ENCODE measurements around the gene RGL1.

The RGL1 gene

DNA sequence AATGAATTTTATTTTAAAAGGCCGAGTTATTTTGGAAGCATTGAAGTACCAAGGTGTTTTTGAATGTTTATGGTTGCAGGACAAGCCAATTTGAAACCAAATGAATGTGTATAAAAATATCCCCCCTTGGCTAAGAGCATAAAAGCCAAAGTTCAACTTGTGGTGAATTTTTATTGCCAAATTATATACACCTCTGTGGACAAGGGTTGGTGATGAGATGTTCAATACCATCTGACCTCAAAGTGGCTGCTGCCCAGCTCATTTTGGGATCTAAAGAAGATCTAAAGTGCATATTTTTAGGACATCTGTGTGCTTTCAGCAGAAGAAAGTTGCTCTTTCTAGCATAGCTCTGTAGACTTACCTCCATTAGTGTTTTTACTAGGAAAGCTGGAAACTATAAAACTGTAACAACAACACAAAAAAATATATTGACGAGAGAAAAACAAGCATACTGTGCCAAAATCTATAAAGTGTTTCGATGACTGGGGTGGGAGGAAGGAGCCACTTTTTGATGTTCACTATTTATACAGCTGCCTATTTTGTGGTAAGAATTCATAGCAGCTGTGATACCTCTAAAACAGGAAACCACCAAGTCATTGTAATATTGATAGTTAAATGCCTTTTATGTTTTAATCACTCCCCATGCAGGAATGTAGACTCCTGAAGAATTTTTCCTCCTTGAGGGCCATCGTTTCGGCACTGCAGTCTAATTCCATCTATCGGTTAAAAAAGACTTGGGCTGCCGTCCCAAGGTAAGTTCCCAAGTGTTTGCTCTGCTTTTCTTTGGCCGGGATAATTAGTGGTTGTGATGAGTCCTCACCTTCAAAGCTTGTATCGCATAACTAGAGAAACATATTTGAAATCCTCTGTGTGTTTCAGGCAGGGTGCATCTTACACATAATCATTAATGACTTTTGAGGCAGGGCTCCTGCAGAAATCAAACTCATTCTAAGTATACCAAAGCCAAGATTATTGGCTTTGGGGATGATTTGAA lies 83.2 kb downstream of the RGL1 start:
- no peak for DNase-seq (ENCODE audit: low read depth in 2 of 2)

DNA sequence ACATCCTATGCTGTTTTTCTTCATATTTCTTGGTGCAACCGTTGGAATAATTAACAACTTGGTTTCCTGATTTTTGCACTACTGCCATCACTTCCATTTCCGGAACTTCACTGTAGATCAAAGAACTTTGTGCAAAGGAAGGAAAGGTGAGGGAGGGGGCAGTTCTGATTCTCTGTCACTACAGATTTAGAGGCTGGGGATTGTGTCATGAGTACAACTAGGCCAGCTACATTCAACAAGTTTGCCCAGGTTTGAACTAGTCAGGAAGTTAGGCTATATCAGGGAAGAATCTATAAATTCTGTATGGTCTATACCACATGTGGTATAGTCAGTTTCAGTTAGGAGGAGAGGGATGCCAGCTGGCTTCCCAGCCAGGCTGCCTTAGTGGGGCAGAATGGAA lies 84.2 kb downstream of the RGL1 start:
- no peak for DNase-seq (ENCODE audit: low read depth in 2 of 2)

DNA sequence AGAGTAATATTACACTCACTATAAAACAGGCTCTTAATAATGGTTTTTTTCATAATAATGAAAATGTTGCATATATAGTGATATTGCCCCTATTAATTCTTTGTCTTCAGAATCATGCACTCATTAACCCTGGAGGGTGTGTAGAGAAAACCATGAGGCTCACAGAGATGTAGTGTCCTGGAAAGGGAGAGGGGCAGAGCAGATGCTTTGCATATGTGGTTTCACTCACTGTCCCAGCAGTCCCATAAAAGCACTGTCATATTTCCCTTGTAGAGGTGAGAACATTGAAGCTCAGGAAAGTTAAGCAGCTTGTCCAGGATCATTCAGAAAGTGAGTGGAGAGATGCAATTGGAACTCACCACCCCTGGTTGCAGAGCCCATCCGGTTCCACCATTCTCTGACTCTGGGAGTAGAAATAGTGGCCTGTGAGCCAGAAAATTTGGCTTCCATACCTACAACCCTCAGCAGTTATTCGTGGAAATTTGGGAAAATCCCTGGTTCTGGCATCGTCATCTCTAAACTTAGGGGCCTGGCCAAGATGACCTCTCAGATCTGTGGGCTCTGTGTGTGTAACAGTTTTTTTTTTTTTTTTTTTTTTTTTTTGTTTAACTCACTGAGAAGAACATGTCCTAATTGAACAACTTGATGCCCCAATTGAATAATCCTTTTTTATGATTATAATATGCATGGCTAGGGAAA lies 86.4 kb downstream of the RGL1 start:
- no peak for DNase-seq (ENCODE audit: low read depth in 2 of 2)

DNA sequence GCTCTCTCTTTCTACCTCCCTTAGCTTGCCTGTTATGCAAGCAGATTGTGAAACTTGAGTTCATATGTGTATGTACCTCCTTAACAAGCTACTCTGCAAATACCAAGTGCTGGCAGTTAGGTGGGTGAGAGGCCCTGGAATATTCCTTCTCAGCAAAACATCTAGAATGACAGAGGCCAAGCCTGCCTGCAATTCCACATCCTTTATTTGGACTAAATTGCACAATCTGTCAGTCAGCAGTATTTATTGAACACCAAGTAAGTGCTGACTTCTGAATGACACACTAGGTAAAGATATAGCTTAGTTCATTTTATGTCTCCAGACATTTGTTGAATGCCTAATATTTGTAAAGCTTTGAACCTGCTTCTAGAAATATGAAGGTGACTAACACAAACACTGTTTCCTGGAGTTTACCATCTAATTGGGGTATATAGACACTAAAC lies 87.5 kb downstream of the RGL1 start:
- no peak for DNase-seq (ENCODE audit: low read depth in 2 of 2)

GRCh38 chr1:183893561-183894289 lies 88.8 kb downstream of the RGL1 start:
- DNase-seq (ENCODE audit: low read depth in 2 of 2) = no peak

DNA sequence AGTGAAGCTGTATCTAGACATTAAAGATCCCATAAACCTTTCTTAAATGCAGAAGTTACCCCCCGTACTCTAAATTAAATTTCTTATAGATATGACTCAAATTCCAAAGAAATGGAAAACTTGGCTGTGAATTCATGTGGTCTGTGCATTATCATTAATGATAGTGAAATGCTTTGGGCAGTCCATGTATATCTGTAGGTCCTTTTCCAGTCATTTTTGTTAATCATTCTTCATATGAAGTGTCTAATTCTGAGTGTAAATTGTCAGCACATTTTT lies 89.3 kb downstream of the RGL1 start:
- DNase-seq (ENCODE audit: low read depth in 2 of 2) = no peak

DNA sequence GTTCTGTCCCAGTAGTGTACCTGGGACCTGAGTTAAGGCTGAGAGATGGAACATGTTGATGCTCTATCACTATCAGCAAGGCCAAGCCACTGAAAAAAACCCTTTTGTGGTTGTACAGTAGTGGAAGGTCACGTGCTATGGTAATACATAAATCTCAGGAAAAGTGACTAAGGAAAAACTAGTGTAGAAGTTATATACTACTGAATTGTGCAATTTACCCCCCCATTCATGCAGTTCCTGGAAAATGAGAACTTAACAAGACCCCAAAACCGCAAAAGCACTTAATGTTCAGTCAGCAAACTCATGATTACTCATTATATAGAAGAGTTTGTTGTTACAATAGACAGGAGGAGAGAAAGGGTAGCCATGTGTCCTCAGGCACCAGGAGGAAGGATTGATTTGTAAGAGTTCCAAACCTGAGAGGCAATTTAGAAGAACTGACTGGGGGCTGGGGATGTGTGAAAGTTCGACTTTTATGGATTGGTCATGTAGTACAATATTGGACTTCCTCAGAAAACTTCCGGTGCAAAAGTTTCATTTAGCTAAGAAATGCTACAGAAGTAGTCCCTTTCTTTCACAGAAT lies 91.6 kb downstream of the RGL1 start:
- DNase-seq (ENCODE audit: low read depth in 2 of 2) = no peak

- no peak for DNase-seq (ENCODE audit: low read depth in 2 of 2)
Measured at GRCh38 chr1:183898001-183898396, 93.1 kb downstream of the RGL1 start.

DNA sequence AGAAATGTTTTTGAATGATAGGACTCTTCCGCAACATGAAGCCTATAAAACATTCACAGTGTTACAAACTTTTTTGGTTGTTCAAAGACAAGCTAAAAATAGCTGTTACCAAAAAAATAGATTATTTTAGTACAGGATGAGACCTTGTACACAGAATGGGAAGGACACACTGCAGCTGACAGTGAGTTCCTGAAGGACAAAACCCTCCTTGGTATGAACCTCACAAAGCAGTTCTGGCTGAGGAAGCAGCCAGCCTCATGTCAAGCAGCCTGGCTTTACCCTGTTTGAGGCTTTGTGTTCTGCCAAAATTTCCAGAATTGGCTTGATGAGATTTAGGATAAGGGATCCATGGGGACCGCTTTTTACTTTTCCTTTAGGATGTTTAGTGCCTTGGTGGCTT lies 93.7 kb downstream of the RGL1 start:
- DNase-seq (ENCODE audit: low read depth in 2 of 2) = no peak

GRCh38 chr1:183901748-183902330 lies 96.9 kb downstream of the RGL1 start:
- DNase-seq (ENCODE audit: low read depth in 2 of 2) = no peak

DNA sequence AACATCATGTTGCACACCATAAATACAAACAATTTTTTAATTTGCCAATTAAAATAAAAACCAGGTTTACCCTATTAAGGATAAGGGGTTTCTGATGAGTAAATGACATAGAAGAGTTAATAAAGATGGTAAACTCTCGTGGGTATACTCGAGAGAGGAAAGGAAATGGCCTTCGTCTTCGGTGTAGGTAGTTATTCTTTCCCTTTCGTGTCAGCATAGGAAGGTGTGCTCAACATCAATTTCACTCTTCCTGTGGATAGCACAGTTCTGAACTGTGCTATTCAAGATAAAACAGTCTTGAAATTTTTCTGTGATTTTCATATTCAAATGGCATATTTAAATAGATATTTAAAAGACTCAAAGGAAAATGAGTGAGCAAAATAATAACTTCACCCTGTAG lies 98.2 kb downstream of the RGL1 start:
- DNase-seq (ENCODE audit: low read depth in 2 of 2) = no peak

GRCh38 chr1:183905508-183906113 lies 100.7 kb downstream of the RGL1 start:
- no peak for DNase-seq (ENCODE audit: low read depth in 2 of 2)

DNA sequence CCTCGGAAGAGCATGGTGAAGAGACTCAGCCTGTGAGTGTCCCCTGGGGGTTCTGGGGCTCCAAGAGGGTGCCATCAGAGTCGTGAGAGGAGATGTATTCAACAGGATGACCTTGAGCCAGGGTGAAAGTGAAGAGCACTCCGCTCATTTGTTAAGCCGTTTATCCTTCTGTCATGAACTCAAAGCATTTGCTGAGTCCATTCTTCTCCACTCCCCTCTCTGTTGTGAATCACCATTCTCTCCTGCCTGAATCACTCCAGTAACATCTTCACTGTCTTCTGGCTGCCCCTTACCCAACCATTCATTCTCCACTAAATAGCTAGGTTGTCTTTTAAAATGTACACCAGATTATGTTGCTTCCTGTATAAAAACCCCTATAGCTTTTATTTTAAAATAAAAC lies 102.2 kb downstream of the RGL1 start:
- no peak for DNase-seq (ENCODE audit: low read depth in 2 of 2)

DNA sequence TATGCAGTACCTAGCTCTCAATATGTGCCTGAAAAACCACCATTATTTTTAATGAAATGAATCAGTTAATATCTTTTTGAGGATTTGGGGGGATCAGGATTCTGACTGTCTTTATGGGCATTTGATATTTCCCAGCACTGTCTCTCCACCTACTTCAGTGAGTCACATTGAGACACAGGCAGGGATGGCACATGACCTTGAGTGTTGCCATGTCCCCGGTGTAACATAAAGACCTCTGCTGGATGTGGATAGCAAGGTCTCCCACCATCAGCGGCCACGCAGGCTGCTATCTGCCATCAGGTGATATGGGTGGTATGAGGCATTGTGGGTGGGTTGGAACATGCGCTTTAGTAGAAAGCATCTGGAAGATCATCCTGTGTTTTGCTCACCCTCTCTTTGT lies 103.2 kb downstream of the RGL1 start:
- no peak for DNase-seq (ENCODE audit: low read depth in 2 of 2)

- DNase-seq (ENCODE audit: low read depth in 2 of 2) = no peak
Measured at GRCh38 chr1:183909672-183910071, 104.8 kb downstream of the RGL1 start.

GRCh38 chr1:183910845-183911244 lies 105.9 kb downstream of the RGL1 start:
- no peak for DNase-seq (ENCODE audit: low read depth in 2 of 2)

GRCh38 chr1:183911285-183911684 lies 106.4 kb downstream of the RGL1 start:
- DNase-seq (ENCODE audit: low read depth in 2 of 2) = peak in 1 of 2 experiments; percentile 4

- DNase-seq (ENCODE audit: low read depth in 2 of 2) = no peak
Measured at GRCh38 chr1:183912265-183912886, 107.5 kb downstream of the RGL1 start.

GRCh38 chr1:183913567-183913993 lies 108.7 kb downstream of the RGL1 start:
- DNase-seq (ENCODE audit: low read depth in 2 of 2) = no peak

GRCh38 chr1:183914276-183914675 lies 109.4 kb downstream of the RGL1 start:
- DNase-seq (ENCODE audit: low read depth in 2 of 2) = no peak

GRCh38 chr1:183914891-183915290 lies 110.0 kb downstream of the RGL1 start:
- no peak for DNase-seq (ENCODE audit: low read depth in 2 of 2)

All from stimulated activated CD4-positive, alpha-beta T cell treated with anti-CD3 and anti-CD28 coated beads, Interleukin-12 subunit alpha, Interleukin-12 subunit beta, amount 100 ng/mL, for 24 hours (primary cell).